Measurements from ENCODE around the gene KBTBD8.

DNA sequence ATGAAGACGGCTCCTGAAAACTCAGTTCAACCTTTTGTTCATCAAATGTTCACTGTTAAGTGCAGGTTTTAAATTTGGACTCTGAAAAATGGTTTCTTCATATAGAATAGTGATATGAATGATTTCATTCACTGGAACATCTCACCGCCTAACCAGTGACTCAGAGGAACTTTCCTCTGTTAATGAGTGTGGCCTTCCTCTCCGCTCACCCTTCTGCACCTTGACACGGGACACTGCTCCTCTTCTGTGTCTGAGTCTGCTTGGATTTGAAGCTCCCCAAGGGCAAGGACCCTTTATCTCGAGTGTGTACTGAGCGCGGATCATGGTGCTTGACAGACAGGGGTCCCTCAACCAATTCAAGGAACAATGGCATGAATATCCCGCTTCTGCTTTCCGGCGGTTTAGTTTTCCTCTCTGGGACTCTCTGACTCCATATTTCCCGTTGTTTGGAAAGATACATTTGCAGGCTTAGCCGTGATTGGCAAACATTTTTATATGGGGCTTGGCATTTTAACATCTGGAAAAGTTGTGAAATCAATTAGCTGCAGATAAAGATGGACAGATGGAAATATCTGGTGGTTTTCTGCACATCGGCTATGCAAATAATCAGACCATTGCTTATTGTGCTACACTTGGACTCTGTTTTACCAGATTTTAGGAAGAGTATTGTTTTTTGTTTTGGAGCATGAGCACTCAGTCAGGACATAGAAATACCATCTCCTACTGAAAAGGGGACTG, 20.9 kb downstream of the KBTBD8 start:
- no peak for TF ChIP-seq CTCF (conservative IDR thresholded peaks at IDR 0.05; ENCODE audit: low read depth, low read length)
- TF ChIP-seq EZH2 (IDR thresholded peaks at IDR 0.05; ENCODE audit: borderline replicate concordance, low read depth, low read length, poor library complexity, severe bottlenecking), result no peak
